Glomerular endothelial cell (primary cell): ENCODE data around the gene EIF4G3. TPM values are rescaled to one million over a fixed set of nuclear protein-coding genes. Genes with fewer than 3 reads are reported as not detected.
"Not testable (repeated sequence)": the region's sequence is repeated elsewhere in the genome, so short reads cannot be mapped to it uniquely, and the experiment has no call there.

Source experiments
- DNase-seq: peaks from one replicate; pipeline ENCODE4 v3.0.0-alpha.2; 2011; ENCODE audit warnings: low read depth, low spot score; ENCODE audit errors: extremely low read depth
- total RNA-seq: library from RNA; depleted of rRNA; stranded (reverse); fragments of >200 nt; gene quantifications from 2 replicates; pipeline ENCODE4 v1.2.3, GENCODE V29; 2015

Gene EIF4G3
- total RNA-seq, 1 donor from 2014 or later = 62.9 TPM

DNA sequence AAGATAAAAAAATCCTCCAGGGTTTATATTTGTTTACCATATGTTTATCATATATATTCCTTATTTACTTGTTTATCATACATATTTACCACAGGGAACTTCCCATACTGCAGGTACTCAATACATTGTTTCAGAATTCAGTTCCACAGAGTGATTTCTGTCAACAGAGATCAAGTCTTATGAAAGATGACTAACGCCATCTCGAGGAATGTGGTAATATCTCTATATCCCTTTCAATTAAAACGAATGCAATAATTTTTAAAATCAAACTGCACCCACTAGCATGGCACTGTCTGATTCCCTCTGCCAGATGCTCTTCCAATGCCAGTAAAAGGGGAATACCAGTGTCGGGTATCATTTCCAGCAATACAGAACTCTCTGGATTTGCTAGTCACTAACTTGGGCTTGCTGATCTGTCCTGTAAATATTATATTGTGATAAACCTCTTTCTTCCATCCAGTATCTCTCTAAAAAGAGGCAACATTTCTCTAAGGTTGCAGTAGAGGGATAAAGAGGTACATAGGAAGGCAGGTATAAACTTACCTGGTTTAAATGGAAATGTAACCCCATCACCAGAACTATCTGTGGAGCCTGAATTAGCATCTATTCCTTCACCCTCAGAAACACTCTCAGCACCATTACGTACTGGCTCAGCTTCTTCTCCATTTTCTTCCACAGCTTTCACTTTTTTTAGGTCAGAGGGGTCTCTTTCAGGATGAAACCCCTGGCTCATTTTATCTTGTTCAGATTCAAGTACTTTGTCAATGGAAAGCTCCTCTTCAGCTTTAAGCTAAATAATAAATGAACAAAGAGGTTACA, 277.3 kb downstream of the EIF4G3 start:
- DNase-seq = no peak

DNA sequence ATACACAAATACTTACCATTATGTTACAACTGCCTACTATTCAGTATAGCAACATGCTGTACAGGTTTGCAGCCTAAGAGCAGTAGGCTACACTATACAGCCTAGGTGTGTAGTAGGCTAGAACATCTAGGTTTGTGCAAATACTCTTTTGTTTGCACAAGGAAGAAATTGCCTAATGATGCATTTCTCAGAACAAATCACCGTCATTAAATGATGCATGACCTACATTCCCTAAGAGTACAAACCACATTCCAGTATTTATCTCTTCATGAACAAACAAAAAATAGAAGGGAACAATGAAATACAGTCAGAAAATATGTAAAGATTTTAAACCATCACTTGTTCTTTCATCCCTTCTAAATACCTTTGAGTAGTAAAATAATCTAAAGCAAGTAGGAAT, 279.9 kb downstream of the EIF4G3 start:
- peak; percentile 3 for DNase-seq

DNA sequence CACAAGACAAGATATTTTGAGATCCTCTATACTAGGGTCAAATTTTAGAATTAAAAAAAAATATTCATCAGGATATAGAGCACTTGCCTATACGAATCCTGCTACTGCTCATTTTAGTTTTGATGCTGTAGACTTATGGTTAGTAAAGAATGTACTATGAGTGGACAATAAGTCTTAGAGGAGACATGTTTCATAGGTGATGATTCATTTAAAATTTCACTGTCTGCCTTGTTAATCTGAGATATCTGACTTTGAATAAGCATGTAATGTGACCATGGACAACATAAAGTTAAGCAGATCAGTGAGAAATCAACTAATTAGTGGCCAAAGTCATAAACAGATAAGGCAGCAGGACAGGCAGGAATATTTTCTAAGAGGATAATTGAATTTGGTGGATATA, 282.8 kb downstream of the EIF4G3 start:
- no peak for DNase-seq

DNA sequence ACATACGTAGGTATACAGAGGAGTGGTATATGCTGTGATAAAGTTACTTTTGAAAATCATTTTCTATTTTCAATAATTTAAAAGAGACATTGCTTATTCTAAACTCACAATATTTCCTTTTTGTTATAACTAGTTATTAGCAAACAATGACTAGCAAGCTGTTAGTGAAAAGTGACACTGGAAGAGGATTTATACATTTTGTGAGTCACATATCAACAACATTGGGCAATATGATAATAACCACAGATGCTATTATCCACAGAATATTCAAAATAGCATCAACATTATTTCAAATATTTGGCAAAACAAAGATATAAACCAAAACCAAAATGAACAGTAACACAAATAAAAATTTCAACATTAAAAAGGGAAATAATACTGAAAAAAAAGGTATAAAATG, 285.6 kb downstream of the EIF4G3 start:
- no peak for DNase-seq

DNA sequence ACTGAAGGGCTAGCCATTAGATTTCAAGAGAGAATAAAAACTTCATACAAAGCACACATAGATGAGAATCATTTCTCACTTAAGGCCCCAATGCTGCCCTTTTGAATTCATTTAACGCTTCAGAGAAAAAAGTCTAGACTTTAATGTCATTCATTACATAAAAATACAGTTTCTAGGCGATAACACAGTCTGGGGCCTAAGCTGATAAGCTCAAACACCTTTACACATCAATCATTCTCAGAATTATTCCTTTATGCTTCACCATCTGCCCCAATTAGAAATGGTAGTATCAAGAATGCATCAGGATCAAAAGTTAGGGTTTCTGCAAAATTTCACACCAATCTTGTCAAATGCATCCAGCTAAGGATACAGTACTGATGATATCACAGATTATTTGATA, 289.5 kb downstream of the EIF4G3 start:
- no peak for DNase-seq

DNA sequence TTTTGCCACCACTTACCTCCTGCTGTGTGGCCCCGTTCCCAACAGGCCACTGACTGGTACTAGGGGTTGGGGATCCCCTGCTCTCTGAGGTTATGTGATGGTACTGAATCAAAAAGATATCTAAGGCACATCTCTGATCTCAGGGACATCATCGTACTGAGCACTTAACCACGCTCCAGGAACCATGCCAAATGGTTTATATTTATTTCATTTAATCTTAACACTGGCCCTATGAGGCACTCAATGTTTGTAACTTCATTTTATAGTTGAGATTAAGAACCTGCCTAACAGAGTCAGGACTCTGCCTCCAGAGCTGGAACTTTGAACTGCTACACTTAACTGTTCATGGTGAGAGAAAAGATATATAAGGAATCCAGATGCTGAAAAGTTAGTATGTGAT, 291.6 kb downstream of the EIF4G3 start:
- DNase-seq = no peak

DNA sequence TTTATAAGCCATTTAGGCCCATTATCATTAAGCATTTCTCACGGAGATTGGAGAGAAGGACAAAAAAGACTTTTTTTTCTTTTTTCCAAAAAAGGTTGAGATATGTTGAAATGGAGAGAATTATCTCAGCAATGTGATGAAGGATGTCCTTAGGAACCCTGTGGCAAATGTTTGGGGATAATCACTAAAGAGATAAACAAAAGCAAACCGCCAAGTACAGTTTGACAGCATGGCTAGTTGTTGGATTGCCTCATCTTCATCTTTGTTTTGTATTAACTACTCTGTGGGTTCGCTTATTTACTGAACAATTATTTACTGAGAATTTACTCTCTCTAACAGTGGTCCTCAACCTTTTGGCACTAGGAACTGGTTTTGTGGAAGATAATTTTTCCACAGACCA, 292.2 kb downstream of the EIF4G3 start:
- DNase-seq = no peak

DNA sequence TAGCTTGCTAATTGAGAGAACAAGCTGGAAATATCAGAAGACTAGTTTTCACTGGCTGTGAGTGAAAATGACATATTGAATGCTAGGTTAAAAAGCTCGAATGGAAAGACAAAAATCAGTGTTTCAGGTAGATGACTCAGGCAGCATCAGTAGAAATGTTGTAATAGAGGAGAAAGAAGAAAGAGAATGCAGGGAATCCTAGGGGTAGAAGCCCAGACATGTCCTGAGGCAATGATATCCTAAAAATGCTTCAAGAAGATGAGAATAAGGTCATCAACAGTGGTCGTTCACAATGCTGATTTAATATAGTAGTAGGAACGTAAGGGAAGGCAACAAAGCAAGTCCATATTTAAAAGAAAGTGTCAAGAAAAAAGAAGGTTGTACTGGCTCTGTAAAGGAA, 292.9 kb downstream of the EIF4G3 start:
- no peak for DNase-seq

DNA sequence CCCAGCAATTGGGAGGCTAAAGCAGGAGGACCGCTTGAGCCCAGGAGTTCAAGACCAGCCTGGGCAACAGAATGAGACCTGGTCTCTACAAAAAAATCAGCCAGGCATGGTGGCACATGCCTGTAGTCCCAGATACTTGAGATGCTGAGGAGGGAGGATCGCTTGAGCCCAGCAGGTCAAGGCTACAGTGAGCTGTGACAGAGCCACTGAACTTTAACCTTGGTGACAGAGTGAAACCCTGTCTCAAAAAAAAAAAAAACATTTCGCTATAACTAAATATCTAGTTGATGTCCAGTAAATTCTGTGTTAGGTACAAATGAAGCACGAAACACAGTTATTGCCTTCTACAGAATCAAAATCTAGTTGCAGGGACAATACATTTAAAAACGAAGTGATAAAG, 293.9 kb downstream of the EIF4G3 start:
- DNase-seq = no peak

DNA sequence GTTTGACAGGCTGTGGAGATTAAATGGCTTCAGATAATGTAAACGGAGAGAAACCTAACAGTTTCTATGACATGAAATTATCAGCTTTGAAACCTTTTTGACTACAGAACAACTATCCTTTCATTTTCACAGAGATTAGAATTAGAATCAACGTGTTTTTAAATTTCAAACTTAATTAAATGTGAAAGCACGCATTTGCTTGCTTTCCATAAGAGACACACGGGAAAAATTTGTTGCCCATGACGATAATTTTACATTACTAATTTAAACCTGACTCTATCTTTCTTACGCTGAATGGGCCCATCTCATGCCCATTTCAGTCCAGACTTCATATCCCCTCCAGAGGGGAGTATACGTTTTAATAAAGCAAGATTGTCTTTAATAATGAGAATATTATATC, 297.9 kb downstream of the EIF4G3 start:
- DNase-seq = no peak

DNA sequence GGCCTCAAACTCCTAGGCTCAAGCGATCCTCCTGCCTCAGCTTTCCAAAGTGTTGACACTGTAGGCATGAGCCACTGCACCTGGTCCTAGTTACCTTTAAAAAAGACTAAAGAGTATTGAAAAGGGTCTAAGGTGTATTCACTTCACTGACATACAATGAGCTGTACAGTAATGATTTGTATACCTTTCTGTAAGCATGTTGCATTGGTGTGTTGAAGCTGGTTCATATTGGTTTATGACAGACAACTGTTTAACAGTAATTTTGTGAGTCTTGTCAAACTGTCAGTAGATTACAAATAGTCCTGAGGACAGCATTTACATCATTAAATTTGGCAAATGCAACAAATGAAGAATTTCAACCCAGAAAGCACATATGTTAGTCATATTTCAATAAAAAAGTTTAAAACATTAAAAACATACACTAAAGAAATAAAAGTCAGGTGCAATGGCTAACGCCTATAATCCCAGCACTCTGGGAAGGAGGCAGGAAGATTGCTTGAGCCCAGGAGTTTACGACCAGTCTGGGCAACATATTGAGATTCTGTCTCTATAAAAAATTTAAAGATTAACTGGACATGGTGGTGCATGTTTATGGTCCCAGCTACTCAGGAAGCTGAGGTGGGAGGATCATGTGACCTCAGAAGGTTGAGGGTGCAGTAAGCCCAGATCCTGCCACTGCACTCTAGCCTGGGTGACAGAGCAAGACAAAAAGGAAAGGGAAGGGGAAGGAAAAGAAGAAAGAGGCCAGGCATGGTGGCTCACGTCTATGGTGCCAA, 301.3 kb downstream of the EIF4G3 start:
- DNase-seq = no peak

DNA sequence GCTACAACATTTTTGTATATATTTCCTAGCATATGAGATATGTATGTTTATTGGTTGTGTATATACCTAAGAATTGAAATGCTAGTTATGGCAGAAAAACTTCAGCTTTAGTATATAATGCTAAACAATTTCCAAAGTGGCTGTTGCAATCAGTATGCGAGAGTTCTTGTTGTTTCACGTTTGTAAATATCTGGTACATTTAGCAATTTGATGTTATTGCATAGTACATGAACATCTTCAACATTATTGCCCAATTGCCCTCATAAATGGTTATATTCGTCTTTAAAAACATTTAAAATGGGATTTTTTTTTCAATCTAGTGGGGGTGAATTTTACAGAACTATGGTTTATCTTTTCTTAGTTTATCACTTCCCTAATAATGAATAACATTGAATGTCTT, 303.4 kb downstream of the EIF4G3 start:
- no peak for DNase-seq

DNA sequence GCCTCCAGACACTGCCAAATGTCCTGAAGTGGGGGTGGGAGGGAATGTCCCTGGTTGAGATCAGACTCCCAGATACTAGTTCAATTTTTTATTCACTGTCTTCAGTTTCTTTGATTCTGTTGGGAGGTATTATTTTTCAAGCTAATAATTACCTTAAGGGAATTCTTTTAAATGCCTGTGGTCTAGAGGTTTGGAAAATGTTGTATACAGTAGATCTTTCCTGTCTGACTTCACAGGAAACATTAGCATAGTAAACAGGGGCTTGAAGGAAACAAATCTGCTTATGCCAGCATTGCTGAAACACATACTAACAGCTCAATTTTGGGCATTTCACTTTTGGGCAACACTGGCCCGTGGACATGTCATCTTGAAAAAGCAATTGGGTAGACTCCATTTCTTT, 305.3 kb downstream of the EIF4G3 start:
- DNase-seq = no peak

DNA sequence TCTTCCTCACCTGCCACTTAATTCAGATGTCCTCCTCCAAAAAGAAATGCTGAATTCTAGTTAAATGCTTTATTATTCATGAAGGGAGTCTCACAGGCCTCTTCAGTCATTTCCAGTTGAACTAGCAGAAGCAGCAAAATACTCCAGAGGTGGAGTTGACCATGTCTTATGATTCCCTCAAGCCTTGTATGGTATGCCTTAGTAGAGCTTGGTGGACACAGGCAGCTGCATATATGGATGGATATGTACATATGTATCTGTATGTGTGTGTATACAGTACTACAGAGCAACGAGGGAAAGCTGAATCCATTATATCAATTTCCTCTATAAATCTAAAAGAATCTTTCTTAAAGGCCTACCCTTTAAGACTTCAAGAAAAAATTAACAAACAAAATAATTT, 306.0 kb downstream of the EIF4G3 start:
- no peak for DNase-seq

DNA sequence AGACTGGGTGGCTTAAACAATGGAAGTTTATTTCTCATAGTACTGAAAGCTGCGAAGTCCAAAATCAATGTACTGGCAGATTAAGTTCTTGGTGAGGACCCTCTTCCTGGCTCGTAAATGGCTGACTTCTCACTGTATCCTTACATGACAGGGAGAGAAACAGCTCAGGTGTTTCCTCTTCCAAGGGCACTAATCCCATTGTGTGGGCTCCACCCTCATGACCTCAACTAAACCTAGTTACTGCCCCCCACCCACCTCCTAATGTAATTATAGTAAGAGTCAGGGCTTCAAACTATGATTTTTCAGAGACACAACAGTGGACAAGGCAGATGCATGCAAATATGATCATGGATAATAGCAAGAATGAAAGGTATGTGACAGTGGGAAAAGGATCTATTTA, 308.4 kb downstream of the EIF4G3 start:
- no peak for DNase-seq

DNA sequence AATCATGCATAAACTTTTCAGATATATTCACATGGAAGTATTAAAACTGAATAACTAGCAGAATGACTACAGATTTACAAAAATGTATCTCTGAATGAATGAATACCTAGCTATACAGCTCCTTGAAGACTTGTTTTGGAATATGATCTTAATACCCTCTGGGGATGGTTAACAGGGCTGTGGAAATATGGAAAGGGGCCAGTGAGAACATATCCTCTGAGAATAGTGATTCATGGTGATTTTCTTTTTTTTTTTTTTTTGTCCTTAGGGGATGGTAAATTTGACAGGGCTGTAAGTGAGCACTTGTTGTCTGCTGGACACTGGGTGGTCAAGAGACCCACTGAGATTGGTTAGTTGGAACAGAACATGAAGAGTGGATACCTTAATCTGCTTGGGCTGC, 308.9 kb downstream of the EIF4G3 start:
- no peak for DNase-seq

DNA sequence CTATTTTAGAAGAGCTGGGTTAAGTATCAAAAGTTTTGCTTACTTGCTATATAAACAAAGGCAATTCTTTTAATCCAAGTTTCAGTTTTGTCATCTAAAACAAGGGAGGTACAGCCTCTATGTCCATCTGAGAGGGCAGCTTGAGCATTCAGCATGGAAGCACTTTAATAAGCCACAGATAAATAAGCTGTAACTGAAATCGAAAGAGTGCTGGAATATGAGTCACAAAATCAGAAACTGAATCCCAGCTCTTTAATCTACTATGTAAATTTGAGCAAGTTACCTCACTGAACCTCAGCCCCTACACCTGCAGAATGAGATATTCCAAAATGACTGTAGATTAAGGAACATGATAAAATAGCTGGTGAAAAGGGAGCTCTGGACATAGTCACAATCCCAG, 309.6 kb downstream of the EIF4G3 start:
- DNase-seq = no peak

DNA sequence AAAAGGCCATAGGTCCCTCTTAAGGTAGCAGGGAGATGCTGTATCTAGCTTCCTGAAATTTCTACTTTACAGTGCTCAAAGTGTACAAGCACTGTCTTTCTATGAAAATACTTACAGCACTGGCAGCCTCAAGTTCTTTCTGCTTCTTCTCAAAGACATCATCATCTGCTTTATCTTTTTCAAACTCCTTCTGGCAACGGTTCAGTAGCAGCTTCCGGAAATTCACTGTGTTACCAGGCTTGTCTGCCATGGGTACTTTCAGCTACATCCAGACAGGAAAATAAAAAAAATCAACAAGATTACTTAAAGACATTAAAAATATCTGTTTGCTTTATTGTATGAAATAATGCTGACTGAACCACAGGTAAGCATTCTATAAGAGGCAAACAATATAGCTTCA, 311.7 kb downstream of the EIF4G3 start:
- DNase-seq = no peak

DNA sequence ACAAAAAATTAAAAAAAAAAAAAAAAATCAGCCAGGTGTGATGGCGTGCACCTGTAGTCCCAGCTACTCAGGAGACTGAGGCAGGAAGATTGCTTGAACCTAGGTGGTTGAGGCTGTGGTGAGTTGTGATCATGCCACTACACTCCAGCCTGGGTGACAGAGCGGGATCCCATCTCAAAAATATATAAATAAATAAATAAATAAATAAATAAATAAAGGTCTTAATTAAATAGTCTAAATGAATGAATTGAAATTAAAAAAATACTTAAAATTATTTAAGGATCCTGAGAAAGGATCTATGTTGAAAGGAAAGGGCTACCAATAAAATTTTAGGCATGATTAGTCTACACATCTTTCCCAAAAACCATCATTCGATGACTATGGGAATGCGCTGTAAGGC, 322.2 kb downstream of the EIF4G3 start:
- no peak for DNase-seq

DNA sequence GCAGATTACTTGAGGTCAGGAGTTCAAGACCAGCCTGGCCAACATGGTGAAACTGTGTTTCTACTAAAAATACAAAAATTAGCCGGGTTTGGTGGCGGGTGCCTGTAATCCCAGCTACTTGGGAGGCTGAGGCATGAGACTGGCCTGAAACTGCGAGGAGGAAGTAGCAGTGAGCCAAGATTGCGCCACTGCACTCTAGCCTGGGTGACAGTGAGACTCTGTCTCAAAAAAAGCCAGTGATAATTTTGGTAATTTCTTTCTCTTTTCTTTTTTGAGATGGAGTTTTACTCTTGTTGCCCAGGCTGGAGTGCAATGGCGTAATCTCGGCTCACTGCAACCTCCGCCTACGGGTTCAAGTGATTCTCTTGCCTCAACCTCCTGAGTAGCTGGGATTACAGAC, 324.9 kb downstream of the EIF4G3 start:
- DNase-seq = not testable (repeated sequence)

DNA sequence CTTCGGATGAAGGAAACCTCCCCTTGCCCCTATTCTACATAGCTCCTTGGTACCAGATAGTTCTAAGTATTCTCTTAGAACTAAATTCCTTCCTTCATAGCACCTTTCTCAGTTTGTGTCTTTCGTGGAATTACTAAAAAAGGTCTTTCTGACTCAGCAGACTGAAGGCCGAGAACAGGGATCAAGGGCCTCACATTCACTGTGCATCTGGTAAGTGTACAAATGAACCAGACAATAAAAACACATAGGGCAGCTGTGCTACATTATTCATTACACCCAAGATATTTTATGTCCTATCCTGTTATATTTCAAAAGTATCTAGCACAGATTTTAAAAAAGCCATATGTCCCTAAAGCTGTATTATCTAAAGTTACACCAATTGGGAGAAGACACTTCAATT, 326.7 kb downstream of the EIF4G3 start:
- no peak for DNase-seq

DNA sequence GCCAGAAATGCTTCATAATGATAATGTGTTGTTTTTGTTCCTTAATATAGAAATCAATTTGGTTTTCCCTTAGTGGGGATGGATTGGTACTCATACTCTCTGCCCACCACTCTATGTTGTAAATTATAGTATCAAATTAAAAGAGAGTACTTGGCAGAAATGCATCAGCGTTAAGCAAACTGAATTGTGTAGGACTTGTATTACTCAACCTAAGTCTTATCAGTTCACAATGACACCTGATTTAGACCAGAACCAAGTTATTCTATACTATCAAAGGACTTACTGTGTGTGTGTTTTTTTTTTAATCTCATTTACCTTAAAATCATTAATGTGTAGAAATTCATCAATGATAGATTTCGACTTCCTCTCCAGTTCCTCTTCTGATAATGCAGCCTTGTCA, 327.6 kb downstream of the EIF4G3 start:
- DNase-seq = no peak
